Bronchial epithelial cell (primary cell): ENCODE results near the gene IRAK4. TPM values are rescaled to one million over a fixed set of nuclear protein-coding genes. Genes with fewer than 3 reads are reported as not detected.
"Not testable (repeated sequence)": the region's sequence is repeated elsewhere in the genome, so short reads cannot be mapped to it uniquely, and the experiment has no call there.

ENCODE experiments used
- DNase-seq: peaks from one replicate; pipeline ENCODE4 v3.0.0-alpha.2; 2010; ENCODE audit warnings: low read depth
- FAIRE-seq: peaks from 2 replicates; lab custom pipeline; 2011; peaks lifted over from hg19 to GRCh38; lab: Jason Lieb, UNC
- H3K27me3 ChIP-seq: 2 replicates; pipeline ENCODE4 v1.5.1; 2011; ENCODE audit warnings: low read length; ENCODE audit not compliant: control insufficient read depth, insufficient read depth
- H3K36me3 ChIP-seq: 2 replicates; pipeline ENCODE4 v1.5.1; 2011; ENCODE audit warnings: low read length; ENCODE audit not compliant: control insufficient read depth, insufficient read depth
- H3K4me3 ChIP-seq: 2 replicates; pipeline ENCODE4 v1.5.1; 2011; ENCODE audit warnings: mild to moderate bottlenecking, low read depth, low read length, control low read depth
- total RNA-seq: library from RNA; depleted of rRNA; stranded (reverse); fragments of >200 nt; gene quantifications from 2 replicates; pipeline ENCODE4 v1.2.1, GENCODE V29; 2014
- TF ChIP-seq, protein P1 (sequence below): IDR thresholded peaks from 2 replicates; pipeline ENCODE4 v1.5.1; 2011; ENCODE audit warnings: mild to moderate bottlenecking, moderate library complexity, low read length, control low read depth, inconsistent platforms; ENCODE audit not compliant: insufficient read depth, severe bottlenecking

The IRAK4 gene
- total RNA-seq, 1 donor from 2014 or later = 11.1 TPM

DNA sequence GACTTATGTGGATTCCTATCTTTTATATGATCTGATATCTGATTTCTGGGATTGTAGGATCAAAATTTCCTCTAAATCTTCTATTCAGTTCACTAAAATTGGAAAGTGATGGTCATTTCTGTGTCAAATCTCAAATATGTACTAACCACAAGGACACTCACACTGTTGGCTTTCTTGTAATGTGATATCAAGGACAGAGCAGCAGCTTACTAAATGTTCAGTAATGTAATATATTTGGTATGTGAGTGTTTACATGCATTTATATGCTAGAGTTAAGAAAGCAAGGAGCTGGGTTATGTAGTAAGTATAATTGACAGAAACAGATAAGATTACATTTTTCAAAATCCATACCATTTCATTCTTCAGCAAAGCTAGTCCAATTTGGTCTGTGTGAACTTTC, 16.6 kb upstream of the IRAK4 start:
- no peaks in the 10 kb centered on the region for H3K27me3 ChIP-seq
- H3K4me3 ChIP-seq = no peak overlapping the region
- DNase-seq (peak; percentile 59), FAIRE-seq (no peak)
- TF ChIP-seq, protein P1, sequence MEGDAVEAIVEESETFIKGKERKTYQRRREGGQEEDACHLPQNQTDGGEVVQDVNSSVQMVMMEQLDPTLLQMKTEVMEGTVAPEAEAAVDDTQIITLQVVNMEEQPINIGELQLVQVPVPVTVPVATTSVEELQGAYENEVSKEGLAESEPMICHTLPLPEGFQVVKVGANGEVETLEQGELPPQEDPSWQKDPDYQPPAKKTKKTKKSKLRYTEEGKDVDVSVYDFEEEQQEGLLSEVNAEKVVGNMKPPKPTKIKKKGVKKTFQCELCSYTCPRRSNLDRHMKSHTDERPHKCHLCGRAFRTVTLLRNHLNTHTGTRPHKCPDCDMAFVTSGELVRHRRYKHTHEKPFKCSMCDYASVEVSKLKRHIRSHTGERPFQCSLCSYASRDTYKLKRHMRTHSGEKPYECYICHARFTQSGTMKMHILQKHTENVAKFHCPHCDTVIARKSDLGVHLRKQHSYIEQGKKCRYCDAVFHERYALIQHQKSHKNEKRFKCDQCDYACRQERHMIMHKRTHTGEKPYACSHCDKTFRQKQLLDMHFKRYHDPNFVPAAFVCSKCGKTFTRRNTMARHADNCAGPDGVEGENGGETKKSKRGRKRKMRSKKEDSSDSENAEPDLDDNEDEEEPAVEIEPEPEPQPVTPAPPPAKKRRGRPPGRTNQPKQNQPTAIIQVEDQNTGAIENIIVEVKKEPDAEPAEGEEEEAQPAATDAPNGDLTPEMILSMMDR = no peak
- H3K36me3 ChIP-seq = no peaks in the 10 kb centered on the region

DNA sequence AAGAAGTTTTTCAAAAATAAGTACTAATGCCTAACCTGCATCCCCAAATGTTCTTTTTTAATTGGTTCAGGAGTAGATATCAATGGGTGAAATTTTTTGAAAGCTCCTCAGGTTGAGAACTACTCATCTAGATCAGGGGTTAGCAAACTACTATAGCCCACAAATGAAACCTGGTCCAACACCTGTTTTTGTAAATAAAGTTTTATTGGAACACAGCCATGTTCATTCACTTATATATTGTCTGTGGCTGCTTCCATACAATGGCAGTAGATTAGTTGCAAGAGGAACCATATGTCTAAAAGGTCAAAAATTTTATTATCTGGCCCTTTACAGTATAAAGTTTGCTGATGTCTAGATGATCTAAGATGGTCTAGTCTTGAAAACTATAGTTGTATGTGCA, 13.9 kb upstream of the IRAK4 start:
- Histone ChIP-seq H3K36me3 (no peaks in the 10 kb centered on the region), H3K4me3 (no peak overlapping the region), H3K27me3 (no peaks in the 10 kb centered on the region)
- TF ChIP-seq, protein P1 = no peak
- DNase-seq (no peak), FAIRE-seq (no peak)

DNA sequence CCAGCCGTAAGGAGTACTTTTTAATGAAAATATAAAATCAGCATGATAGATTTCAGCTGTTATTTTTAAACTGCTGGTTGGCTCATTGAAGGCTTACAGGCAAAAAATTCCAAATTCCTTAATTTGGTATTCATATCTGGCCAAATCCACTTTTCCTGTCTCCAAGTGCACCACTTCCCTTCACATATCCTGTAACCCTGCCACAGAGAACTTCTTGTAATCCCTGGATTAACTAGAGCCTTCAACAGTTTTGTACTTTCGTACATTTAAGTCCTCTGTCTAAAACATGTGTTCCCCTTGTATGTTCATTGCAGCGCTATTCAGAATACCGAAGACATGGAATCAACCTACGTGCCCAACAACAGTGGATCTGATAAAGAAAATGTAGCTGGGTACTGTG, 9.7 kb upstream of the IRAK4 start:
- DNase-seq (no peak), FAIRE-seq (no peak)
- TF ChIP-seq, protein P1 = no peak
- no peaks in the 10 kb centered on the region for H3K36me3 ChIP-seq
- H3K4me3 ChIP-seq = no peak overlapping the region
- H3K27me3 ChIP-seq = no peaks in the 10 kb centered on the region

DNA sequence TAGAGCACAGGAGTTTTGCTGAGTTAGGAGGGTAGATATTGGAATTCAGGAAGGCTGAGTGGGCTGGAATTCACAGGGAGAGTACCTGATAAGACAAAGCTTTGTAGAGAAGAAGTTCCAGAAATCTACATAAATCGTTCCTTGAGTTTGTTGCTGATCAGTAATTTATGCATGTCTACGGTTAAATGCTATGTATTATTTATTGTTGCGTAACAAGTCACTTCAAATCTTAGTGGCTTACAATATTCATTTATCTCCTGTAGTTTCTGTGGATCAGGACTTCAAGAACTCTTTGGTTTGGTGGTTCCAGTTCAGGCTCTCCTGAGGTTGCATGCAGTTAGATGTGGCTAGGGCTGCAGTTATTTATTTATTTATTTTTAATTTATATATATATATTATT, 7.9 kb upstream of the IRAK4 start:
- FAIRE-seq (no peak), DNase-seq (no peak)
- Histone ChIP-seq H3K27me3 (no peaks in the 10 kb centered on the region), H3K4me3 (no peak overlapping the region), H3K36me3 (no peaks in the 10 kb centered on the region)
- TF ChIP-seq, protein P1 = no peak

DNA sequence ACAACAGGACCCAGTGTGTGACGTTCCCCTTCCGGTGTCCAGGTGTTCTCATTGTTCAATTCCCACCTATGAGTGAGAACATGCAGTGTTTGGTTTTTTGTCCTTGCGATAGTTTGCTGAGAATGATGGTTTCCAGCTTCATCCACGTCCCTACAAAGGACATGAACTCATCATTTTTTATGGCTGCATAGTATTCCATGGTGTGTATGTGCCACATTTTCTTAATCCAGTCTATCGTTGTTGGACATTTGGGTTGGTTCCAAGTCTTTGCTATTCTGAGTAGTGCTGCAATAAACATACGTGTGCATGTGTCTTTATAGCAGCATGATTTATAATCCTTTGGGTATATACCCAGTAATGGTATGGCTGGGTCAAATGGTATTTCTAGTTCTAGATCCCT, 7.4 kb upstream of the IRAK4 start:
- FAIRE-seq, H3K36me3 ChIP-seq, DNase-seq, H3K4me3 ChIP-seq, H3K27me3 ChIP-seq: not testable (repeated sequence)

DNA sequence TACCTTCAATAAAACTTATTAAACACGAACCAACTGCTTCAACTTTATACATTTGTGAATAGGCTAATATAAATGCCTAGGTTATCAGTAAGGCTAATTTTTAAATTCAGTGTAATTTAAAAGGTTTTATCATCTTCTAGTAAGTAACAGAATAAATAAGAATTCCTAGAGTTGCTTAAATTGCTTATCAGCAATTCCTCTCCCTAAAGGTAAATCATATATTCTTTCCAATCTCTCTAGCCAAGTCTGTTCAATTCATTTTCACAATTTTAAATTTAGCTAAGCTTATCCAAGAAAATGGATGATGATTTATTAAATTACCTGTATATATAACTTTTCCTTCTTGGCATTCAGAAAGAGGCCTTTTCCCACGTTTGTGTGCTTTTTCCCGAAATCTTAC, 4.7 kb upstream of the IRAK4 start:
- TF ChIP-seq, protein P1 = no peak
- DNase-seq (no peak), FAIRE-seq (no peak)
- no peaks in the 10 kb centered on the region for H3K36me3 ChIP-seq
- no peaks in the 10 kb centered on the region for H3K27me3 ChIP-seq
- no peak overlapping the region for H3K4me3 ChIP-seq
